Measurements from ENCODE around the gene SMAD3. TPM values are rescaled to one million over a fixed set of nuclear protein-coding genes. Genes with fewer than 3 reads are reported as not detected.

SMAD3 gene
- total and polyA plus RNA-seq, 4 donors = 15.9 to 33.3 (median 24.9) TPM

DNA sequence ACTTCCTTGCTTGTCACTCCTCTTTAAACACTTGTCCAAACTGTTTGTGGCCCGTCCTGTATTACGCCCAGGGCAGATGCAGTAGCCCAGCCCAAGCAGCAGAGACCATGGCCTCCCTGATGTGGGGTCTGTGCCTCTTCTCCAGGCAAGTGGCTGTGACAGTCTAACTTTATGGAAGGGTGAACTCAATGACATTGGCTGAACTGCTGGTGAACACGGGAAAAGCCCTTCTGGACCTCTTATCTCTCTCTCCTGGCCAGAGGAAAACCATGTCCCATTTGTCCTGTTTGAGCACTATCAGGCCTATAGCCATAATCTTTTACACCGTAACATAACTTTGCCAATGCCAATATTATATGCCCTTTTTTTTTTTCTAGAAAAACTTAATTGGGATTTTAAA is 67.6 kb downstream of the SMAD3 start:
- WGBS (ENCODE audit: insufficient coverage) = 84% methylated on average over 3 of the region's 4 CpGs
- no peak overlapping the region for H3K27ac ChIP-seq (ENCODE audit: low read depth, low read length)

DNA sequence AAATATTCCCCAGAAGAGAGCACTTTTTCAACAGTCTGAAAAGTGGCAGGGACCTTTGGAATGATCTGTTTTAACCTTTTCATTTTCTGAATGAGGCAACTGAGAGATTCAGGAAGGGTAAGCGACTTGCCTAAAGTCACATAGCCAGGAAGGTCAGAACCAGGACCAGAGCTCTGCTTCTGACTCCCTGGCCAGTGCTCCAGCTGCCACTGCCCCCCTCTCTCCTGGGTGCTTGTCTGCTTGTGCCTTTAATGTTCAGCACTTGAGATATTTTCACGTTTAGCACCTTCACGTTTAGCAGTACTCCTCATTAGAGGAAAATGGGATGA is 68.3 kb downstream of the SMAD3 start:
- Histone ChIP-seq H3K27me3 (ENCODE audit: control insufficient read depth, insufficient read depth, low read length) (no peaks in the 10 kb centered on the region), H3K27ac (ENCODE audit: low read depth, low read length) (peak overlapping the region; percentile 48), H3K4me3 (ENCODE audit: low read depth, low read length) (no peak overlapping the region), H3K36me3 (ENCODE audit: control insufficient read depth, insufficient read depth, low read length) (no peaks in the 10 kb centered on the region), H3K9me3 (ENCODE audit: control insufficient read depth, insufficient read depth, low read length) (no peaks in the 10 kb centered on the region), H3K4me1 (ENCODE audit: control insufficient read depth, insufficient read depth, low read length) (peaks cover 36% of the 10 kb centered on the region)
- WGBS (ENCODE audit: insufficient coverage) = 100% methylated on average over 1 of the region's 3 CpGs
- DNase-seq (ENCODE audit: low read depth in 4 of 6, low spot score in 6 of 6) = no peak

More for the DNA sequence above, 67.6 kb downstream of the SMAD3 start:
- H3K4me3 ChIP-seq (ENCODE audit: low read depth, low read length) = no peak overlapping the region
- H3K4me1 ChIP-seq (ENCODE audit: control insufficient read depth, insufficient read depth, low read length) = peaks cover 31% of the 10 kb centered on the region
- DNase-seq (ENCODE audit: low read depth in 4 of 6, low spot score in 6 of 6) = no peak
- no peaks in the 10 kb centered on the region for H3K9me3 ChIP-seq (ENCODE audit: control insufficient read depth, insufficient read depth, low read length)
- no peaks in the 10 kb centered on the region for H3K27me3 ChIP-seq (ENCODE audit: control insufficient read depth, insufficient read depth, low read length)
- H3K36me3 ChIP-seq (ENCODE audit: control insufficient read depth, insufficient read depth, low read length) = no peaks in the 10 kb centered on the region

DNA sequence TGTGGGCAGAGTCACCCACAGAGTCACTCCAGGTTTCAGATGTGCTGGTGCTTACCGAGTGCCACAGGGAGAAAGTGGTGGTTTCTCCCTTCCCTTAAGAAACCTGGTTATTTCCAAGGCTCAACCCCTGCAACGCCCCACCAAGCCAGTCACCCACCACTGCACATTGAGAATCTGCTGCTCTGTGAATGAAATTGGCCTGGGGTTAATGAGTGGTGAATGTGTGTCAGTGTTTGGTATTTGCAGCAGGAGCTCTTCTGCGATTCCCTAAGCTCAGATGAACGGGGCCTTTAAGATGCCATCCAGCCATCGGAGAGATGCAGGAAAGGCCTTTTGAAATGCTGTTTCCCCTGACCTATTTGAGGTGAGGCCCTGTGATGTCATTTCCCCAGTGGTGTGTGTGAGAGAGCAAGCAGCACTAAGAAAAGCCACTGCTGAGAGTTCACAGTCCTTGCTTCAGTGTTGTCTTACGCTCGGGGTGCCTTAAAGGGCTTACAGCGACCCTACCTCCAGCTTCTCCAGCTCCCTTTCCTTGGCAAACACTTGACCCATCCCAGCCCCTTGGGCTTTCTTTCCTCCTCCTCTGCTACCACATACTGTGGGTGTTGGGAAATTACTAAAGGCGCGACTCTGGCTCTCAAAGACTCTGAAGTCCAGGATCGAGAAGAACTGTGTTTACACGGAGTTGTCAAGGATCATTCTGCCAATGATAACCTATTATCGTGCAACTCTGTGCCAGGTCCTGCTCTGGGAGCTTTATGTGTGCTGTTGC is 68.9 kb downstream of the SMAD3 start:
- Histone ChIP-seq H3K36me3 (ENCODE audit: control insufficient read depth, insufficient read depth, low read length) (no peaks in the 10 kb centered on the region), H3K4me1 (ENCODE audit: control insufficient read depth, insufficient read depth, low read length) (peaks cover 36% of the 10 kb centered on the region), H3K27me3 (ENCODE audit: control insufficient read depth, insufficient read depth, low read length) (no peaks in the 10 kb centered on the region), H3K4me3 (ENCODE audit: low read depth, low read length) (no peak overlapping the region), H3K27ac (ENCODE audit: low read depth, low read length) (peak overlapping the region; percentile 48), H3K9me3 (ENCODE audit: control insufficient read depth, insufficient read depth, low read length) (no peaks in the 10 kb centered on the region)
- 35% methylated on average over 11 of the region's 13 CpGs for WGBS (ENCODE audit: insufficient coverage)
- DNase-seq (ENCODE audit: low read depth in 4 of 6, low spot score in 6 of 6) = peak in 2 of 6 donors; percentile 42 to 60

DNA sequence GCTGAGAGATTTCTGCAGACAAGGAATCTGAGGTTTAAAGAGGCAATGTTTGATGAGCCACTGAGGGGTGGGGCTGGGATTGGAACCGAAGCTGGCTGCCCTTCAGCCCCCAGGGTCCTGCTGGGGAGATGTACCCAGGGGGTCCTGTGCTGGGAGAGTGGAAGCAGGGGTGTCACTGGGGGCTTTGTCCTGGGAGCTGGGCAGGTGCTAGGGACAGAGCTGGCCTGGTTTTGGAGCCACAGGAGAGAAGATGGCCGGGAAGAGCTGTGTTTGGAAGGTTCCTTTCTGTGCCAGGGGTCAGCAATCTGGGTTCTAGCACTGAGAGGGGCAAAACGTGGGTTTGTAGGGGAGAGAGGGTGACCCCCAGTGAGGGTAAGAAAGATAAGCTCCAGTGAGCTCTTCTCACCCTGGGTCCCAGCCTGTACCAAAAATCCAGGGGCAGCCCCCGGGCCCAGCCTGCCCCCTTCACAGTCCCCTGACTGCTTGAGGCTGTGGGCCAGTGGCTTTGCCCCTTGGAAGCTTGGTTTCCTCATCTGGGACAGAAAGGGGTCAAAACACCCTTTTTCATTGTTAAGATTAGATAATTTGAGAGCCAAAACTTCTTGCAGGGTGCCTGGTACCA is 69.6 kb downstream of the SMAD3 start:
- Histone ChIP-seq H3K4me1 (ENCODE audit: control insufficient read depth, insufficient read depth, low read length) (peaks cover 42% of the 10 kb centered on the region), H3K4me3 (ENCODE audit: low read depth, low read length) (no peak overlapping the region), H3K9me3 (ENCODE audit: control insufficient read depth, insufficient read depth, low read length) (no peaks in the 10 kb centered on the region), H3K27ac (ENCODE audit: low read depth, low read length) (peak overlapping the region; percentile 48), H3K36me3 (ENCODE audit: control insufficient read depth, insufficient read depth, low read length) (no peaks in the 10 kb centered on the region), H3K27me3 (ENCODE audit: control insufficient read depth, insufficient read depth, low read length) (no peaks in the 10 kb centered on the region)
- no peak for DNase-seq (ENCODE audit: low read depth in 4 of 6, low spot score in 6 of 6)
- 76% methylated on average over 4 of the region's 4 CpGs for WGBS (ENCODE audit: insufficient coverage)

DNA sequence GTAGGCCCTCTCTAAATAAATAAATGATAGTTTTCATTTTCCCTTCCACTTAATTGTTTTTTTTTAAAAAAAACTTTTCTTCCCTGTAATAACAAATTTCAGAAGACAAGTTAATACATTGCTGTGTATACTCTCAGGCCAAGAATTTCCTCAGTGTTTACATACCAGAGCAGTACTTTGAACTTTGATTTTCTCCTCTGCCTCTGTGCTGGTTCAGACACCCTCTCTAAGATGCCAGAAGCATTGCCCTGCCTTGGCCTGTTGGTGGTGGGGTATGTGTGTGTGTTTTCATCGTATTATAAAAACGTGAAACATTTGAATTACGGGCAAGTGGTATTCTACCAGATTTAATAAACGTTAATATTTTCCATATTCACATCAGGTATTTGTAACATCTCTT is 70.1 kb downstream of the SMAD3 start:
- Histone ChIP-seq H3K27ac (ENCODE audit: low read depth, low read length) (peak overlapping the region; percentile 48), H3K4me3 (ENCODE audit: low read depth, low read length) (no peak overlapping the region), H3K27me3 (ENCODE audit: control insufficient read depth, insufficient read depth, low read length) (no peaks in the 10 kb centered on the region), H3K36me3 (ENCODE audit: control insufficient read depth, insufficient read depth, low read length) (no peaks in the 10 kb centered on the region), H3K9me3 (ENCODE audit: control insufficient read depth, insufficient read depth, low read length) (no peaks in the 10 kb centered on the region), H3K4me1 (ENCODE audit: control insufficient read depth, insufficient read depth, low read length) (peaks cover 44% of the 10 kb centered on the region)
- no peak for DNase-seq (ENCODE audit: low read depth in 4 of 6, low spot score in 6 of 6)
- WGBS (ENCODE audit: insufficient coverage) = 67% methylated on average over 1 of the region's 4 CpGs

DNA sequence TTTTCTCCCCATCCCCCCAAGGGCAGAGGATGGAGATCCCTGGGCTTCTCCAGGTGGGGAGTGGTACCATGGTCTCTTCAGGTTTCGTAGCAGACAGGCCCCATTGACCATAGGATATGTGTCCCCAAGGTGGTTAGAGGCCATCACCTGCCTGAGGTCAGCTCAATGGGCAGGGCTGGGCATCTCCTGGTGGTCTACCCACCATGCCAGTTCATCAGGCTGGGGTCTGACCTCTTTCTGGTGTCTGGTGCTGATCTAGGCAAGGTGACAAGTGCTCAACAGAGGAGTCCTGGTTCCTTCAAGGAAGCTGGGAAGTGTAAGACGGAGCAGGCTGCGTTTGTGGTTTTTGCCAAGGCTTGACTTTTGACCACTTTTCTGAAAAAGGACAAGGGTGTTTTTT is 71.4 kb downstream of the SMAD3 start:
- no peak overlapping the region for H3K27ac ChIP-seq (ENCODE audit: low read depth, low read length)
- no peak overlapping the region for H3K4me3 ChIP-seq (ENCODE audit: low read depth, low read length)
- 94% methylated on average over 3 of the region's 3 CpGs for WGBS (ENCODE audit: insufficient coverage)
- no peaks in the 10 kb centered on the region for H3K27me3 ChIP-seq (ENCODE audit: control insufficient read depth, insufficient read depth, low read length)
- no peaks in the 10 kb centered on the region for H3K9me3 ChIP-seq (ENCODE audit: control insufficient read depth, insufficient read depth, low read length)
- no peaks in the 10 kb centered on the region for H3K36me3 ChIP-seq (ENCODE audit: control insufficient read depth, insufficient read depth, low read length)
- DNase-seq (ENCODE audit: low read depth in 4 of 6, low spot score in 6 of 6) = no peak
- H3K4me1 ChIP-seq (ENCODE audit: control insufficient read depth, insufficient read depth, low read length) = peaks cover 42% of the 10 kb centered on the region

DNA sequence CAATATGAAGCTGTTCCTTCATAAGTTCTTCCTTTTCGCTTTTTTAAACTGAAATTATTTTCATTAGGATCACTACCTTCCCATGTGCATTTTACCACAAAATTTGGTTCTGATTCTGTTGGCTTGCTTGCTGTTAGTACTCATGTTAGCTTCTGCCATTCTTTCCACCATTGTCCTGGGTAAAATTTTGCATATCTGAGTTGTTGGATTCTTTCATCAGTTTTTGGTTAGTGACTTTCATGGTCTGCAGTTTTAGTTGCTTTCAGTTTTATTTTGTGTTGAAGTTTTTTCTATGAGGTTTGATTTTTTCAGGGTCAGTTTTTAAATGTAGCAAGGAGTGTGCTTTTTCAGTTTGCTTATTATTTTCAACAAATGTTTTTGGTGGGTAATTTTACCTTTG is 71.9 kb downstream of the SMAD3 start:
- Histone ChIP-seq H3K27ac (ENCODE audit: low read depth, low read length) (no peak overlapping the region), H3K4me3 (ENCODE audit: low read depth, low read length) (no peak overlapping the region), H3K4me1 (ENCODE audit: control insufficient read depth, insufficient read depth, low read length) (peaks cover 42% of the 10 kb centered on the region), H3K36me3 (ENCODE audit: control insufficient read depth, insufficient read depth, low read length) (no peaks in the 10 kb centered on the region), H3K9me3 (ENCODE audit: control insufficient read depth, insufficient read depth, low read length) (no peaks in the 10 kb centered on the region), H3K27me3 (ENCODE audit: control insufficient read depth, insufficient read depth, low read length) (no peaks in the 10 kb centered on the region)
- no CpG with 5 or more reads among the region's 1 CpG for WGBS (ENCODE audit: insufficient coverage)
- no peak for DNase-seq (ENCODE audit: low read depth in 4 of 6, low spot score in 6 of 6)

DNA sequence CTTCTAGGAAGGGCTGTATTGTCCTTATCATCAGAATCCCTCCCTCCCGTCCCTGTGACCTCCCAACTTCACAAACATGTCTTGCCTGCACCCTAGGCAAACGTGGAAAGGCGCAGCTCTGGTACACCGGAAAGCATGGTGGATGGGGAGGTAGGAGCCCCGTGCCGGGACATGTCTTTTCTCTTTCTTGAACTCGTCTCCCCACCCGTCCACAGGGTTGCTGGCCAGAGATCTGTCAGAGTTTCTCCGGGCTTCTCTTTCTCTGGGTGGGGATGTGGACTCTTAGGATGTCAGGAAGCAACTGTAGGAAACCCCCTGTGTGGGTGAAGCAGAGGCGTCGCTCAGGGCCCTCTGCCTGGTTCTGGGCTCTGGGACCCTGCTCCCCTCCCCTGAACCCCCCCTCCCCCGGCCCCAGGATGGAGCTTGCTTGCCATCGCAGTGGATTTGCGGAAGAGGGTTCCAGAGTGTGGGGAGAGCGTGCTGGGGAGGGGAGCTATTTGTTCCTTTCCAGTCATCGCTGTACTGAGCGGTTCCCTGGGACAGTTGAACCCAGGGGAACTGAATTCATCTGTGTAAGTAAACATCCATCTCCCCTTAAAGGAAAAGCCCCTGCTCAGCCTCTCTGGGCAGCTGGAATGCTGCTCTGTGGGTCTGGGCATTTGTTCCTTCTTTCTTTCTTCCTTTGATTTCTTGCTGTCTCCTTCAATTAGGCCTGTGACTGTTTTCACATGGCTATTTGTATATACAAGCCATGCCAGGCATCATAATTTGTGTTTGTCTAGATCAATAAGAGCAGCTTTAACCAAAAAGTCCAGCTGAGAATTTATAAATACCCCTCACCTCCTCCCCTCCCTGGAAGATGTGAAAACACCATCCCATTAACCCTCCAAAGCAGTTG is 72.8 kb downstream of the SMAD3 start:
- Histone ChIP-seq H3K27me3 (ENCODE audit: control insufficient read depth, insufficient read depth, low read length) (no peaks in the 10 kb centered on the region), H3K36me3 (ENCODE audit: control insufficient read depth, insufficient read depth, low read length) (no peaks in the 10 kb centered on the region), H3K4me3 (ENCODE audit: low read depth, low read length) (no peak overlapping the region), H3K9me3 (ENCODE audit: control insufficient read depth, insufficient read depth, low read length) (no peaks in the 10 kb centered on the region), H3K4me1 (ENCODE audit: control insufficient read depth, insufficient read depth, low read length) (peaks cover 48% of the 10 kb centered on the region), H3K27ac (ENCODE audit: low read depth, low read length) (peak overlapping the region; percentile 79)
- WGBS (ENCODE audit: insufficient coverage) = no CpG with 5 or more reads among the region's 17 CpGs
- peak in 3 of 6 donors; percentile 39 to 83 (median 69) for DNase-seq (ENCODE audit: low read depth in 4 of 6, low spot score in 6 of 6)

DNA sequence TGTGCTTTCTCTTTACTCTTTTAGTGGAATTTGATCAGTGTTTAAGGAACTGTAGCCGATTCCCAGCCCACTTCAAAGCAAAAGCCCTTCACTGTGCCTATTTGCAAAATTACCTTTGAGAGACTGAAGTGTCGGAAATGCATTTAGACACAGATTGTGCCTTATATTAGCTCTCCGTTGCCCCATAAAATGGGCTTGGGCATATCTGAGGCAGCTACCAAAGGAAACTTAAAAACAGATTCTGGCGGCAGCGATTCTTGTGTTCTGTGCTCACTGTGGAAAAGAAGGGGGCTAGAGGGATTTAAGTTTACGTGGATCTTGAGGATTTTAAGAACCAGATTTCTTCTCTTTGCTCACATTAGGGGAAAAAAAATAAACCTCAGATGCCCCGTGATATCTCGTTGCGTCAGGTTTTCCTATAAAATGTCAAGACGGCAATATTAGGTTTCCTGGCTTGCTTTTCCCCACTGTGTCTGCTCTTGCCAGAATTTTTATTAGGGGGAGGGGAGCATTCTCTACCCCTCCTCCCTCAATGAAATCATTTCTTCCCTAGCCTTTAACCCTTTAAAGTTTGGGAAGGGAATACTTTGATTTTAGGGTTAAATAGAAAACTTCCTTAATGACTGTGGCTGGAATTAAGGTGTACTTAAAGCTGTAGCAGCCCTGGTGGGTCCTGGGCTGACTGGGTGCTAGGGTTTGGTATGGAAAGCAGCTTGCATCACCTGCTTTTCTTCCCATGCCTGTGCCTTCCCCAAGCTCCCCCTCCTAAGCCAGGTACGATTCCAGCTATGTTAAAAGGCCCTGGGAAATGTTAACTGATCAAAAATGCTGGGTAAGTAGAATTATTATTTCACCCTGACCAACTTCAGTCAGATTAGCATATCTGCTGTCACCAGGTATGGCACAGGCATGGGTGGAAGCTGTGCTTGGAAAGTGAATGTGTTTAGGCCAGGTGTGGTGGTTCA is 73.8 kb downstream of the SMAD3 start:
- peak overlapping the region; percentile 79 for H3K27ac ChIP-seq (ENCODE audit: low read depth, low read length)

More for the DNA sequence above, 73.8 kb downstream of the SMAD3 start:
- Histone ChIP-seq H3K36me3 (ENCODE audit: control insufficient read depth, insufficient read depth, low read length) (no peaks in the 10 kb centered on the region), H3K27me3 (ENCODE audit: control insufficient read depth, insufficient read depth, low read length) (no peaks in the 10 kb centered on the region), H3K4me3 (ENCODE audit: low read depth, low read length) (no peak overlapping the region), H3K4me1 (ENCODE audit: control insufficient read depth, insufficient read depth, low read length) (peaks cover 41% of the 10 kb centered on the region), H3K9me3 (ENCODE audit: control insufficient read depth, insufficient read depth, low read length) (no peaks in the 10 kb centered on the region)
- DNase-seq (ENCODE audit: low read depth in 4 of 6, low spot score in 6 of 6) = peak in 3 of 6 donors; percentile 37 to 93 (median 42)
- 18% methylated on average over 3 of the region's 11 CpGs for WGBS (ENCODE audit: insufficient coverage)

Data from spinal cord (tissue), 10 donors.